Fibroblast of lung (primary cell): ENCODE data around the gene CACNA1E. TPM values are rescaled to one million over a fixed set of nuclear protein-coding genes. Genes with fewer than 3 reads are reported as not detected.

Experiments used
- DNase-seq, 2 donors: peaks; one replicate each; pipeline versions ENCODE4 v3.0.0 to v3.0.0-alpha.2; 2010; ENCODE audit warnings: low read depth in 2 of 2
- H2AFZ ChIP-seq: 2 replicates; pipeline ENCODE4 v1.5.1; 2012; ENCODE audit warnings: low read length, control low read depth, inconsistent platforms
- H3K27ac ChIP-seq: 2 replicates; pipeline ENCODE4 v1.5.1; 2011; ENCODE audit warnings: low read length, control low read depth; ENCODE audit not compliant: insufficient read depth
- H3K27me3 ChIP-seq: 2 replicates; pipeline ENCODE4 v1.5.1; 2011; ENCODE audit warnings: mild to moderate bottlenecking, low read length; ENCODE audit not compliant: control insufficient read depth, insufficient read depth
- H3K36me3 ChIP-seq: 2 replicates; pipeline ENCODE4 v1.5.1; 2011; ENCODE audit warnings: low read length; ENCODE audit not compliant: control insufficient read depth, insufficient read depth
- H3K4me1 ChIP-seq: 2 replicates; pipeline ENCODE4 v1.5.1; 2011; ENCODE audit warnings: low read length; ENCODE audit not compliant: control insufficient read depth, insufficient read depth; ENCODE audit errors: extremely low read depth
- H3K4me2 ChIP-seq: 2 replicates; pipeline ENCODE4 v1.5.1; 2011; ENCODE audit warnings: low read length, control low read depth; ENCODE audit not compliant: insufficient read depth; ENCODE audit errors: extremely low read depth
- H3K4me3 ChIP-seq, 4 experiments: fragments of 200-600 bp in 1 of 4; sonication (generic) in 1 of 4; replicated peaks in 1 of 4; 2 replicates each; pipeline ENCODE4 v1.5.1; 2011 to 2016; ENCODE audit warnings: low read length in 4 of 4, low read depth in 3 of 4, mild to moderate bottlenecking in 3 of 4, control low read depth in 2 of 4, inconsistent platforms in 1 of 4, mixed read lengths in 1 of 4; ENCODE audit not compliant: insufficient read depth in 1 of 4; ENCODE audit errors: control extremely low read depth in 1 of 4
- H3K79me2 ChIP-seq: 2 replicates; pipeline ENCODE4 v1.5.1; 2012; ENCODE audit warnings: mild to moderate bottlenecking, low read length, inconsistent platforms; ENCODE audit not compliant: control insufficient read depth, insufficient read depth
- H3K9ac ChIP-seq: 2 replicates; pipeline ENCODE4 v1.5.1; 2011; ENCODE audit warnings: mild to moderate bottlenecking, low read length, control low read depth; ENCODE audit not compliant: insufficient read depth
- H3K9me3 ChIP-seq: 2 replicates; pipeline ENCODE4 v1.5.1; 2012; ENCODE audit warnings: low read depth, low read length; ENCODE audit not compliant: control insufficient read depth, insufficient read depth
- H4K20me1 ChIP-seq: 2 replicates; pipeline ENCODE4 v1.5.1; 2011; ENCODE audit warnings: low read length; ENCODE audit not compliant: control insufficient read depth, insufficient read depth; ENCODE audit errors: extremely low read depth
- CTCF ChIP-seq, 2 donors: IDR thresholded peaks in 1 of 2; conservative IDR thresholded peaks in 1 of 2; 1 replicate in 1 of 2; 2 replicates in 1 of 2; pipeline ENCODE4 v1.5.1; 2011 to 2012; ENCODE audit warnings: low read length in 2 of 2, control low read depth in 1 of 2, inconsistent platforms in 1 of 2, low read depth in 1 of 2, mild to moderate bottlenecking in 1 of 2
- EZH2 ChIP-seq: IDR thresholded peaks from 2 replicates; pipeline ENCODE4 v1.5.1; 2012; ENCODE audit warnings: low read length, control low read depth, mild to moderate bottlenecking; ENCODE audit errors: missing control alignments
- polyA plus RNA-seq, 2 donors: library from polyadenylated mRNA; depleted of rRNA in 1 of 2; stranded (reverse) in 1 of 2; unstranded in 1 of 2; fragments of >200 nt; gene quantifications; 2 replicates each; pipeline ENCODE4 v1.2.1, GENCODE V29; 2011 to 2012; ENCODE audit warnings: missing spikeins in 1 of 2
- total RNA-seq: library from RNA; depleted of rRNA; stranded (reverse); fragments of >200 nt; gene quantifications from 2 replicates; pipeline ENCODE4 v1.2.1, GENCODE V29; 2014

Gene CACNA1E
- total and polyA plus RNA-seq, 2 donors (not counting 1 experiment from before 2014, with no cell fraction given) = 0.01 TPM; not detected in 1

GRCh38 chr1:181479137-181479745, 4.1 kb upstream of the CACNA1E start:
- H3K4me1 ChIP-seq = no peaks in the 10 kb centered on the region
- no peak overlapping the region for H3K9ac ChIP-seq
- no peak overlapping the region for H3K27ac ChIP-seq
- H3K36me3 ChIP-seq = no peaks in the 10 kb centered on the region
- H4K20me1 ChIP-seq = no peaks in the 10 kb centered on the region
- no peak overlapping the region for H3K4me2 ChIP-seq
- H3K27me3 ChIP-seq = no peaks in the 10 kb centered on the region
- TF ChIP-seq CTCF (conservative IDR thresholded peaks at IDR 0.05 in 1 of 2, IDR thresholded peaks at IDR 0.05 in 1 of 2; ENCODE audit: low read depth in 1 of 2, low read length in 2 of 2) (peak; percentile 68 to 79), EZH2 (no peak)
- no peak overlapping the region for H3K4me3 ChIP-seq
- no peaks in the 10 kb centered on the region for H3K9me3 ChIP-seq
- no peaks in the 10 kb centered on the region for H3K79me2 ChIP-seq
- DNase-seq = peak; percentile 59 to 72
- no peak overlapping the region for H2AFZ ChIP-seq

- no peak overlapping the region for H2AFZ ChIP-seq
- H3K36me3 ChIP-seq = no peaks in the 10 kb centered on the region
- no peaks in the 10 kb centered on the region for H3K79me2 ChIP-seq
- TF ChIP-seq CTCF (conservative IDR thresholded peaks at IDR 0.05 in 1 of 2, IDR thresholded peaks at IDR 0.05 in 1 of 2; ENCODE audit: low read depth in 1 of 2, low read length in 2 of 2) (no peak), EZH2 (peak; percentile 20)
- no peaks in the 10 kb centered on the region for H3K4me1 ChIP-seq
- DNase-seq = no peak
- peaks cover 10% of the 10 kb centered on the region for H3K27me3 ChIP-seq
- H3K4me2 ChIP-seq = no peak overlapping the region
- no peaks in the 10 kb centered on the region for H4K20me1 ChIP-seq
- H3K27ac ChIP-seq = no peak overlapping the region
- H3K9ac ChIP-seq = no peak overlapping the region
- no peak overlapping the region for H3K4me3 ChIP-seq
- H3K9me3 ChIP-seq = no peaks in the 10 kb centered on the region
Observed at GRCh38 chr1:181482001-181482430, 1.3 kb upstream of the CACNA1E start.

DNA sequence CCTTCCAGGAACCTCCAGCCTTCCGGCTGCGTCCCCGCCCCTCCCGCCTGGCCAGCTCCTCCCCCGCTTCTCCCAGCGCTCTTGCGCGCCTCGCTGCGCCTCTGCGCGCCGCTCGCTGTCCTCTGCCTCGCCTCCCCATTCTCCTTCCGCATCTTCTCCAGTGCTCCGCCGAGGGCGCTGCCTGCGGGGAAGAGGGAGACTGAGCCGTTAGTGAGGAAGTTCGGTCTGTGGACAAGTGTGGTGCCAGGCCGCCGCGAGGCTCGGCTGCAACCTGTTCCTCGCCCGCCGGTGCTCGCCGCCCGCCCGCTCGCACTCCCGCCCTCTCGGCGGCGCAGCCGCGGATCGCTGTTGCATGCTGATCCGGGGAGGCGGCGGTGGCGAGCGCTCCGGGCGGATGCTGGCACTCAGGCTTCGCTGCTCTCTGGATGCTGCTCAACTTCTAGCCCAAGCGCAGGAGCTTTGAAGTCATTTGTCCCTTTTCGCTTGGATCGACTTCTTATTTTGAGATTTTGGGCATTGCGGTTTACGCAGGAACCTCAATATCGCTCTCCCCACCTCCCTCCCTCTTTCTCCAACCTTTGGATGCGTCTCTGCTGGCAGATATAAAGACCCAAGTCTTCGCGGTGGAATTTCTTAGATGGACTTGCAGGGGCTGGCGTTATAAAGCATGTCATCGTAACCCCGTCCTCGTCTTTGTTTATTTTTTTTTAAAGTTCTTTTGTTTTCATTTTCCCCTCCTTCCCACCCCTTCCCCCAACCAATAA, 614 bp upstream of the CACNA1E start:
- TF ChIP-seq CTCF (conservative IDR thresholded peaks at IDR 0.05 in 1 of 2, IDR thresholded peaks at IDR 0.05 in 1 of 2; ENCODE audit: low read depth in 1 of 2, low read length in 2 of 2) = no peak
- TF ChIP-seq EZH2 = no peak
- H3K9me3 ChIP-seq = no peaks in the 10 kb centered on the region
- no peaks in the 10 kb centered on the region for H4K20me1 ChIP-seq
- no peaks in the 10 kb centered on the region for H3K79me2 ChIP-seq
- DNase-seq = peak in 1 of 2 donors; percentile 20
- no peak overlapping the region for H3K27ac ChIP-seq
- peaks cover 10% of the 10 kb centered on the region for H3K27me3 ChIP-seq
- no peak overlapping the region for H3K9ac ChIP-seq
- H3K4me1 ChIP-seq = no peaks in the 10 kb centered on the region
- no peak overlapping the region for H3K4me2 ChIP-seq
- no peak overlapping the region for H2AFZ ChIP-seq
- H3K4me3 ChIP-seq = no peak overlapping the region
- H3K36me3 ChIP-seq = no peaks in the 10 kb centered on the region
